CD4-positive, alpha-beta T cell (primary cell): ENCODE measurements around the gene IRX2. TPM values are rescaled to one million over a fixed set of nuclear protein-coding genes. Genes with fewer than 3 reads are reported as not detected.

ENCODE experiments used
- ATAC-seq: fragments of 200-7000 bp; cut with Tn5 transposase; one replicate; pipeline ENCODE4 v1.10.0; 2022; ENCODE audit warnings: mild to moderate bottlenecking; ENCODE audit not compliant: poor library complexity
- CTCF ChIA-PET: fragments of 350-600 bp; sonication (Branson Sonifier 250); formaldehyde crosslinking; loops from one replicate; lab custom pipeline; 2021; ENCODE audit warnings: antibody characterized with exemption, inconsistent platforms; lab: Charles Lee
- POLR2A ChIA-PET: fragments of 350-600 bp; sonication (Branson Sonifier 250); formaldehyde crosslinking; loops from one replicate; lab custom pipeline; 2021; ENCODE audit warnings: antibody characterized with exemption, inconsistent platforms; lab: Charles Lee
- DNase-seq, 14 experiments: peaks; one replicate each; pipeline ENCODE4 v3.0.0-alpha.2; 2013 to 2020; ENCODE audit warnings: mixed read lengths in 2 of 14
- H3K27ac ChIP-seq, 2 donors: one replicate each; pipeline versions ENCODE4 v1.5.1 to v1.7.0; 2013; ENCODE audit warnings: low read length in 2 of 2, low read depth in 1 of 2, mild to moderate bottlenecking in 1 of 2
- H3K27me3 ChIP-seq, 2 experiments: 1 replicate in 1 of 2; 2 replicates in 1 of 2; pipeline versions ENCODE4 v1.6.1 to v1.7.0; 2013; ENCODE audit warnings: low read length in 2 of 2, control low read depth in 1 of 2, mild to moderate bottlenecking in 1 of 2, moderate library complexity in 1 of 2; ENCODE audit not compliant: insufficient read depth in 2 of 2, control insufficient read depth in 1 of 2
- H3K36me3 ChIP-seq: one replicate; pipeline ENCODE4 v1.6.1; 2013; ENCODE audit warnings: low read length, control low read depth; ENCODE audit not compliant: insufficient read depth
- H3K4me1 ChIP-seq: one replicate; pipeline ENCODE4 v1.6.1; 2013; ENCODE audit warnings: low read length, control low read depth; ENCODE audit not compliant: insufficient read depth
- H3K4me3 ChIP-seq: one replicate; pipeline ENCODE4 v1.5.1; 2013; ENCODE audit warnings: mild to moderate bottlenecking, low read length, moderate library complexity
- H3K9me3 ChIP-seq, 2 experiments: 1 replicate in 1 of 2; 2 replicates in 1 of 2; pipeline versions ENCODE4 v1.6.1 to v1.7.0; 2013; ENCODE audit warnings: low read length in 2 of 2, mild to moderate bottlenecking in 2 of 2, control low read depth in 1 of 2, moderate library complexity in 1 of 2; ENCODE audit not compliant: control insufficient read depth in 1 of 2, insufficient read depth in 1 of 2
- H3K27ac Mint-ChIP-seq: one replicate; pipeline ENCODE4 v1.8.0; 2020; ENCODE audit warnings: mixed read lengths
- H3K27me3 Mint-ChIP-seq: one replicate; pipeline ENCODE4 v1.8.0; 2021; ENCODE audit warnings: mixed read lengths
- H3K36me3 Mint-ChIP-seq: one replicate; pipeline ENCODE4 v1.8.0; 2021; ENCODE audit warnings: low read depth, mixed read lengths
- H3K4me1 Mint-ChIP-seq: one replicate; pipeline ENCODE4 v1.8.0; 2021; ENCODE audit warnings: low read depth, mixed read lengths
- H3K4me3 Mint-ChIP-seq: one replicate; pipeline ENCODE4 v1.8.0; 2020; ENCODE audit warnings: mild to moderate bottlenecking, mixed read lengths
- H3K9me3 Mint-ChIP-seq: one replicate; pipeline ENCODE4 v1.8.0; 2020; ENCODE audit warnings: mixed read lengths
- CTCF ChIP-seq: fragments of 200-600 bp; IDR thresholded peaks from one replicate; pipeline ENCODE4 v1.8.0; 2022; ENCODE audit warnings: antibody characterized with exemption, mild to moderate bottlenecking
- intact Hi-C, 2 experiments: fragments of 100-400 bp; cut with DNase I in 1 of 2; cut with micrococcal nuclease in 1 of 2; formaldehyde crosslinking; loops; one replicate each; pipeline versions ENCODE4 v1.15.1 to v1.9.0; 2023 to 2025; cut with DNase I, micrococcal nuclease
- total RNA-seq, 174 experiments: library from RNA in 2 of 174; stranded (reverse) in 2 of 174; gene quantifications; one replicate each; pipeline ENCODE4 v1.2.3 and lab custom pipeline; 2021 to 2026

IRX2 gene
- total RNA-seq, 2 experiments from 2014 or later = not detected

- no peak overlapping the region for H3K27ac ChIP-seq
- no peaks in the 10 kb centered on the region for H3K27me3 Mint-ChIP-seq
- no peaks in the 10 kb centered on the region for H3K9me3 Mint-ChIP-seq
- H3K4me3 ChIP-seq = no peak overlapping the region
- H3K27me3 ChIP-seq = no peaks in the 10 kb centered on the region
- ChIA-PET CTCF (no interaction called here), POLR2A (no interaction called here)
- H3K36me3 ChIP-seq = no peaks in the 10 kb centered on the region
- DNase-seq (no peak), ATAC-seq (no peak)
- no peaks in the 10 kb centered on the region for H3K4me1 Mint-ChIP-seq
- peaks cover 0 to 48% of the 10 kb centered on the region in 2 experiments for H3K9me3 ChIP-seq
- no peaks in the 10 kb centered on the region for H3K4me1 ChIP-seq
- H3K4me3 Mint-ChIP-seq = no peak overlapping the region
- no peak for TF ChIP-seq CTCF
- no peak overlapping the region for H3K27ac Mint-ChIP-seq
- intact Hi-C loops = no loop called here
- no peaks in the 10 kb centered on the region for H3K36me3 Mint-ChIP-seq
Observed at GRCh38 chr5:2697041-2697440, 54.4 kb downstream of the IRX2 start.
